Stimulated activated naive CD4-positive, alpha-beta T cell treated with Interleukin-2 at 50 U/mL for 16 hours (primary cell): ENCODE data around the gene SNX21.
"Not testable (repeated sequence)": the region's sequence is repeated elsewhere in the genome, so short reads cannot be mapped to it uniquely, and the experiment has no call there.

ENCODE experiments used
- DNase-seq: peaks from one replicate; lab custom pipeline; 2025; lab: John Stamatoyannopoulos, UW

The SNX21 gene

GRCh38 chr20:45850238-45850637, 16.6 kb downstream of the SNX21 start:
- no peak for DNase-seq

DNA sequence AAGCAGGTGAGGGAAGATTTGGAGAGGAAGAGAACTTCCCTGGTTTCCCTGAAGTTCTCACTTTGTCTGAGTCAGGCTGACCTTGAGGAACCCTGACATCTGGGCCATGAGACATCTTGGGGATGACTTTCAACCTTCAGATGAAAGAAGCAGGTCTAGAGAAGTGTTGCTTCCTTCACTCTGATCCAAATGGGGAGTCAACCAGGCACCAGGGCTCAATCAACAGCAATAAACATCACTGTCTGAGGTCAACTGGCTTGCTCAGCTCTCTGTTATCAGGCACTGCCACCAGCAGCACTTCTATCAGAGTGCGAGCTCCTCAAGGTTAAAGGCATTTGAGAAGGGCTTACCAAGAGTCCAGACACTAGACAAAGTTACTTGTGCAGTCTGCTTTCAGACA, 17.3 kb downstream of the SNX21 start:
- DNase-seq: no peak

- no peak for DNase-seq
Measured at GRCh38 chr20:45851501-45851900, 17.9 kb downstream of the SNX21 start.

DNA sequence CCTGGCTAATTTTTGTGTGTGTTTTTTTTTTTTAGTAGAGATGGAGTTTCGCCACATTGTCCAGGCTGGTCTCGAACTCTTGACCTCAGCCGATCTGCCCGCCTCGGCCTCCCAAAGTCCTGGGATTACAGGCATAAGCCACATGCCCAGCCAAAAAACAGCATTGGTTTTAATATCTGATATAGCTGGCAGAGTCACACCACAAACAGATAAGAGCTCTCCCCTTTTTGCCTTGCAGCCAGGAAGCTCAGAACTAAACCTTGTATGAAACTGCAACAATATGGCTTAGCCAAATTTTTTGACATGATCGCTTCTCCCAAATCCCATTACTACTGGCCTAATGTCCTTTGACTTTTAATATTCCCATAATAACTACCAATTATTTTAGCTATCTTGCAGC, 18.7 kb downstream of the SNX21 start:
- no peak for DNase-seq

GRCh38 chr20:45853484-45853883, 19.9 kb downstream of the SNX21 start:
- DNase-seq: no peak

DNA sequence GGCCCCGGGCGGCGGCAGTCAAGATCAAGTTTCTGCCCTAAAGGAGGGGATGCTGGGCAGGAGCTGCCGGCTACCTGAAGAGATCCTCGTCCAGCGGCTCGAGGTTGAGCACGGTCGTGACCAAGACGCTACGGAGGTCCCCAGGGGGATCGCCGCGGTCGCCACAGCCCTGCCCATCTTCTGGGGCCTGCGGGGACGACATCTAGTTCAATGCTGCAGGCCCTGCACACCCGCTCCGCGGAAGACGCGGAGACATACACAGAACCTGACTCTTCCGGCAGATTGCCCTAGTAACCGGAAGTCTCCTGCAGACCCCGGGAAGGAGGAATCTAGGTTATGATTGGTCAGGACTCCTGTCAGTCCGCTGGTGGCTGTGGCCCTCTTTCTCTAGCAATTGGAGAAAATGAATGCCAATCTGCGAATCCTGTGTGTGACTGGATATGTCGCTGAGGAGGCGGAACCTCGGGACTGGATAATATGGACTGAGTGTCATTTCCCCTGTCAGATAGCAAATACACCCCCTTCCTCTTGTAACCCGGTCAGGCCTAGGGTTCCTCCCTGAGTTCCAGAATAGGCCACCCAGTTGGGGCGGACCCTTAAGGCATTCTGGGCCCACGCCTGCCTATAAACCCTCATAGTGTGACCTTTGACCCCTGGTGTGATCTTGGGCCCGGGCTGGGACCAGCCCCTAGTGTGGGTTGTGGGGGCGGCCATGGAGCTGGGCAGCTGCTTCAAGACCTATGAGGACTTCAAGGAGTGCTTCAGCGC, 23.7 kb downstream of the SNX21 start, which contains the start of the genes ACOT8 and ZSWIM3:
ACOT8 (minus strand) TSS at position 279 of the 768 bp plus-strand sequence; CDS start at position 202, 77 bp downstream.
ZSWIM3 (plus strand) TSS at position 501 of the 768 bp plus-strand sequence; CDS start at position 713, 212 bp downstream.
- peak; percentile 92 for DNase-seq

DNA sequence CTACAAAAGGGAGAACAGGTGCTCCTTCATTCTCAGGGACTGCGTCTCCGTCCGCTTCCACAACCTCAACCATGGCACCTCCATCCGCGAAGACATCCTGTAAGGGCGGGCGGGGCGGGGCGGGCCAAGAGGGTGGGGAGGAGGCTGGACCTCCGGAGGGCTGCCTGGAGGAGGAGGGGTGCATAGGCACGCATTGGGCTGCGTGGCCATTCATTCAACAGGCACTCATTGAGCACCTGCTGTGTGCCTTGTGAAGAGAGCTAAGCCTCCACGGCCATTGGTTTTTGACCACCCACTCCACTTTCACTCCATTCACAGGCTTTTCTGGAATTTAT, 24.2 kb downstream of the SNX21 start:
- DNase-seq: peak; percentile 46

- DNase-seq: no peak
Measured at GRCh38 chr20:45859916-45860315, 26.3 kb downstream of the SNX21 start.

DNA sequence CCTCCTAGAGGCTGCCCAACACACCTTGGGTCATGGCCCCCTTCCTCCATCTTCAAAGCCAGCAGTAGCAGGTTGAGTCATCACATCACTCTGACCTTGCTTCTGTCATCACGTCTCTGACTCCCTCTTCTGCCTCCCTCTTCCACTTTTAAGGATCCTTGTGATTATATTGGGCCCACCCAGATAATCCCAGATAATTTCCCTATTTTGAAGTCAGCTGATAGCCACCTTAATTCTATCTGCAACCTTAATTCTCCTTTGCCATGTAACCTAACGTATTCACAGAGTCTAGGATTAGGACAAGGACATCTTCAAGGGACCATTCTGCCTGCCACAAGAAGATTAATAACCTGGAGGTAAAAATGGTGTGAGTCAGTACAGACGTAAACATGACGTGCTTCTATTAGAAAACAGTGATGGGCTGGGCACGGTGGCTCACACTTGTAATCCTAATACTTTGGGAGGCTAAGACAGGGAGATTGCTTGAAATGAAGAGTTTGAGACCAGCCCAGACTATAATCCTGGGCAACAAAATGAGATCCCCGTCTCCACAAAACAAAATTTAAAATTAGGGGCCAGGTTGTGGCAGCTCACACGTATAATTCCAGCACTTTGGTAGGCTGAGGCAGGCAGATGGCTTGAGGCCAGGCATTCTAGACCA, 27.1 kb downstream of the SNX21 start:
- DNase-seq: no peak

- no peak for DNase-seq
Measured at GRCh38 chr20:45861221-45862075, 27.8 kb downstream of the SNX21 start.

- no peak for DNase-seq
Measured at GRCh38 chr20:45863543-45864470, 30.2 kb downstream of the SNX21 start.

DNA sequence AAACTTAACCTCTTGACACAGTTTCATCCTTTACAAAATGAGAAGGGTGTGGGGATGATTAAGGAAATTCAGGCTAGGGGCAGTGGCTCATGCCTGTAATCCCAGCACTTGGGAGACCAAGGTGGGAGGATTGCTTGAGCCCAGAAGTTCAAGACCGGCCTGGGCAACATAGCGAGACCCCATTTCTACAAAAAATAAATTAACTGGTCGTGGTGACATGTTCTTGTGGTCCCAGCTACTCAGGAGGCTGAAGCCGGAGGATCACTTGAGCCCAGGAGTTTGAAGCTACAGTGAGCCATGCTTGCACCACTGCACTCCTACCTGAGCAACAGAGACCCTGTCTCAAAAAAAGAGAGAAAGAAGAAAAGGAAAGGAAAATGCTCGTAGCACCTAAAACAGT, 32.9 kb downstream of the SNX21 start:
- DNase-seq: no peak

DNA sequence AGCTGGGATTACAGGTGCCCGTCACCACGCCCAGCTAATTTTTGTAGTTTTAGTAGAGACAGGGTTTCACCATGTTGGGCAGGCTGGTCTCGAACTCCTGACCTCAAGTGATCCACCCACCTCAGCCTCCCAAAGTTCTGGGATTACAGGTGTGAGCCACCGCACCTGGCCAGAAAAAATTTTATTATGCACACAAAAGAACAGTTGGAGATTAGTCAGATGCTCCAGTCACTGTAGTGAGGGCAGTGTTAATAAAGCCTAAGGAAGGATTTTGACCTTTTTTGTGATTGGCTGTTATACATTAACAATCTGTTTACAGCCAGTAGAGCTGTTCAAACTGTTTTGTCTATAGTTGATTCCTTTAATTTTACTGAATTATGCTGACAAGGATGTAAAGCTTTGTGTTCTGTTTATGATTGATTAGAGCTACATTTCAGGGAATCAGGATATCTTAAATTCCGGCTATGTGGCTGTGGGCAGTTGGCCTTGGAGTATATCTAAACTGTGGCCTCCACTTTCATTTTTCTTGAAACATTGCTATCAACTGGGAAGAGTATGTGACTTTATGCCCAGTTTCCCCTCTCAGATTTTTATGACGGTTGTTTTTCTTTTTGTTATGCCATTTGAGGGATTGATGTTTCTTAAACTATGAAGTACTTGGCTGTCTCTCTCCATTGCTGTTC, 33.7 kb downstream of the SNX21 start:
- DNase-seq: no peak

DNA sequence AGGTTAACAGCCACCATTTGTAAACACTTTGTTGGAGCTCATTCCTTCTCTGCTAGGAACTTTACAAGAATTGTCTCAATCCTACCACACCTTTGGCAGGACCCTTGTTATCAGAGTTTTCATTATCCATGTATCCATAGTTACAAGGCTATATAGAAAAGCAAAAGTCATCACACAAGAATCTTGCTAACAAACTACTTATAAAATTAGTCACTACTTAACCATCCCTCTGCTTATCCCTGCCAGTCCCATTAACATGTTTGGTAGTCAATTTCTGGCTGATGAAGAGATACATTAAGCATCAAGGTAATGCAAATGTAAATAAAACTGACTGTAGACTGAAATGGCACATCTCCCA, 34.2 kb downstream of the SNX21 start:
- no peak for DNase-seq

DNA sequence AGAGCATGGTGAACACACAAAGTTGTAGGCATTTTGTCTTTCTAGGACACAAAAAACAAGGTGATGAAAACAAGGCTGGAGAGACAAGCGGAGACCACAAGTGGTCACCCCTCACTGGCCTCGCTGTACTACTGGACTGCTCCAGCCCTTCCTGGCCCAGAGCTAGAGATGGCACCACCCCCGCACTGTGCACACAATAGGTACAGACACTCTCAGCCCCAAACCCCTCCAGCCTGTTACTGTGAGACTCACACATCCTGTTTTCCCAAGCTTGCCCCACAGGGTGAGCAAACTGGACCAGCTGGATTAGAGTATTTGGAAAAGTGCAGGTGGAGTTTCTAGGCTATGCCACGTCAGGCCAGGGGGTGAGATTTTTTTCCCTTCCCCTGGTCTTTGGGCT, 39.0 kb downstream of the SNX21 start:
- DNase-seq: no peak

GRCh38 chr20:45873409-45874103, 40.0 kb downstream of the SNX21 start:
- no peak for DNase-seq

- not testable (repeated sequence) for DNase-seq
Measured at GRCh38 chr20:45874104-45874481, 40.5 kb downstream of the SNX21 start.

GRCh38 chr20:45874576-45874975, 41.0 kb downstream of the SNX21 start:
- DNase-seq: no peak

DNA sequence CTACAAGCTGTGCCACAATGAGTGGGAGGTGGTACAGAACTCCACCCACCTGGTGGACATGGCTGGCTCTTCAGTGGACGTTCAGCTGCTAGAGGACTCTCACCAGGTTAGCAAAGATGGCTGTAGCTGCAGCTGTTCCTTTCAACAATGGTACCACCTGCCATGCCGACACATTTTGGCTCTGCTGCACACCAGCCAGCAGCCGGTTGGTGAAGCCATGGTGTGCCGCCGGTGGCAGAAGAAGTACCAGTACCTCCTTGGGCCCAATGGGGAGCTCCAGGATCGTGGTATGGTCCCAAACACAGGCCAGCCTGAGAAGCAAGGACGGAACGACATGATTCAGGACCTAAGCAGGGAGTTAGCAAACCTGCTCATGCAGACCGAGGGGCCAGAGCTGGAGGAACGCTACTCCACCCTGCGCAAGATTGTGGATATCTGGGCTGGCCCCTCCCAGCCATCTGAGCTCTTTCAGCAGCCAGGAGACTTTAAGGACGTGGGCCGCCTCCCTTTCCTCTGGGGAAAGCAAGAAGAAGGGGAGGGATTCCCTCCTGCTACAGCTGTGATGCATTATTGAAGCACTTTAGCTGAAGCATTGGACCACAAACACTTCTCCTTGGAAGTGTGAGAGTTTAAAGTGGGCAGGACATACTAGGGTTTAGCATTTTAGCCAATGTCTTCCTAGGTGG, 44.6 kb downstream of the SNX21 start:
- DNase-seq: no peak
